HCT116 (cell line): ENCODE data around the gene BCAR1. TPM values are rescaled to one million over a fixed set of nuclear protein-coding genes. Genes with fewer than 3 reads are reported as not detected.
"Not testable (repeated sequence)": the region's sequence is repeated elsewhere in the genome, so short reads cannot be mapped to it uniquely, and the experiment has no call there.

Experiments
- ATAC-seq: fragments of 200-7000 bp; cut with Tn5 transposase; 2 replicates; pipeline ENCODE4 v1.9.1; 2020; ENCODE audit warnings: mild to moderate bottlenecking, moderate library complexity
- BruUV-seq: library from RNA; stranded (reverse); fragments of 400-500 nt; replicated peaks from 2 replicates; lab custom pipeline; 2021; lab: Mats Ljungman, UMichigan
- CTCF ChIA-PET: fragments of 300-600 bp; sonication (Branson Sonifier 250); formaldehyde crosslinking; loops from one replicate; lab custom pipeline; 2021; ENCODE audit warnings: antibody characterized with exemption; lab: Charles Lee
- POLR2A ChIA-PET: fragments of 300-600, 350-600 bp; sonication (Branson Sonifier 250); formaldehyde crosslinking; loops from one replicate; lab custom pipeline; 2021; ENCODE audit warnings: antibody characterized with exemption; lab: Charles Lee
- RAD21 ChIA-PET, 2 experiments: fragments of 300-600 bp; sonication (Branson Sonifier 250); formaldehyde crosslinking; loops; one replicate each; lab custom pipeline; 2023; ENCODE audit warnings: low total read pairs in 2 of 2; ENCODE audit not compliant: uncharacterized antibody in 2 of 2, unreplicated experiment in 2 of 2, low non-redundant PET in 1 of 2; lab: Charles Lee
- DNase-seq: peaks from one replicate; pipeline ENCODE4 v3.0.0-alpha.2; 2010; ENCODE audit warnings: low read depth, low spot score
- H2AFZ ChIP-seq: fragments of 200-600 bp; shearing (Covaris generic), sonication (generic); 2 replicates; pipeline ENCODE4 v1.6.1; 2017; ENCODE audit warnings: low read depth, mixed run types, mixed read lengths, antibody characterized with exemption, low read length; ENCODE audit not compliant: poor library complexity, severe bottlenecking
- H3K27ac ChIP-seq: 2 replicates; pipeline ENCODE4 v1.5.1; 2012; ENCODE audit warnings: low read depth, low read length
- H3K27me3 ChIP-seq: fragments of 200-600 bp; sonication (generic); 2 replicates; pipeline ENCODE4 v1.6.1; 2016; ENCODE audit warnings: mixed run types, low read length, mixed read lengths; ENCODE audit not compliant: insufficient read depth
- H3K36me3 ChIP-seq, 2 experiments: fragments of 200-500 bp in 1 of 2; fragments of 200-600 bp in 1 of 2; sonication (Bioruptor generic) in 1 of 2; sonication (generic) in 1 of 2; 2 replicates each; pipeline versions ENCODE4 v1.5.1 to v1.6.1; 2014 to 2016; ENCODE audit warnings: low read length in 2 of 2, inconsistent platforms in 1 of 2, mixed read lengths in 1 of 2, mixed run types in 1 of 2; ENCODE audit not compliant: insufficient read depth in 2 of 2, control insufficient read depth in 1 of 2
- H3K4me1 ChIP-seq, 2 experiments: fragments of 200-600 bp in 1 of 2; sonication (generic) in 1 of 2; 2 replicates each; pipeline versions ENCODE4 v1.5.1 to v1.6.1; 2012 to 2017; ENCODE audit warnings: low read length in 2 of 2, inconsistent platforms in 1 of 2, mild to moderate bottlenecking in 1 of 2, mixed read lengths in 1 of 2, mixed run types in 1 of 2, moderate library complexity in 1 of 2; ENCODE audit not compliant: insufficient read depth in 2 of 2, control insufficient read depth in 1 of 2
- H3K4me2 ChIP-seq: fragments of 200-600 bp; sonication (generic); 2 replicates; pipeline ENCODE4 v1.6.1; 2017; ENCODE audit warnings: mixed run types, low read length, mixed read lengths
- H3K4me3 ChIP-seq, 2 experiments: fragments of 200-600 bp in 1 of 2; sonication (generic) in 1 of 2; replicated peaks in 1 of 2; 2 replicates each; pipeline ENCODE4 v1.5.1; 2011 to 2016; ENCODE audit warnings: low read length in 2 of 2, control low read depth in 1 of 2, low read depth in 1 of 2, mild to moderate bottlenecking in 1 of 2, mixed read lengths in 1 of 2, mixed run types in 1 of 2
- H3K79me2 ChIP-seq: fragments of 200-600 bp; sonication (generic); 2 replicates; pipeline ENCODE4 v1.6.1; 2017; ENCODE audit warnings: mild to moderate bottlenecking, mixed run types, low read length, moderate library complexity, mixed read lengths; ENCODE audit not compliant: insufficient read depth
- H3K9ac ChIP-seq: fragments of 200-600 bp; sonication (generic); 2 replicates; pipeline ENCODE4 v1.6.1; 2016; ENCODE audit warnings: low read length, mixed read lengths
- H3K9me2 ChIP-seq: fragments of 200-600 bp; sonication (generic), shearing (Covaris generic); 2 replicates; pipeline ENCODE4 v1.6.1; 2017; ENCODE audit warnings: mixed run types, mild to moderate bottlenecking, moderate library complexity; ENCODE audit not compliant: insufficient read depth
- H3K9me3 ChIP-seq, 2 experiments: fragments of 200-500 bp in 1 of 2; fragments of 200-600 bp in 1 of 2; sonication (Bioruptor generic) in 1 of 2; sonication (generic) in 1 of 2; 2 replicates each; pipeline ENCODE4 v1.6.1; 2014 to 2017; ENCODE audit warnings: low read length in 2 of 2, mixed read lengths in 2 of 2, inconsistent platforms in 1 of 2, low read depth in 1 of 2, mild to moderate bottlenecking in 1 of 2, mixed run types in 1 of 2, moderate library complexity in 1 of 2; ENCODE audit not compliant: control insufficient read depth in 1 of 2, insufficient read depth in 1 of 2
- H4K20me1 ChIP-seq: fragments of 200-600 bp; sonication (generic), shearing (Covaris generic); 2 replicates; pipeline ENCODE4 v1.6.1; 2017; ENCODE audit warnings: mixed run types, mild to moderate bottlenecking, moderate library complexity; ENCODE audit not compliant: insufficient read depth
- CEBPB ChIP-seq: IDR thresholded peaks from 2 replicates; pipeline ENCODE4 v1.6.1; 2012; ENCODE audit warnings: low read depth
- ELF1 ChIP-seq: IDR thresholded peaks from 2 replicates; pipeline ENCODE4 v1.6.1; 2012; ENCODE audit warnings: low read depth, borderline replicate concordance
- POLR2AphosphoS5 ChIP-seq: IDR thresholded peaks from 2 replicates; pipeline ENCODE4 v1.6.1; 2011; ENCODE audit warnings: mild to moderate bottlenecking, low read depth, low read length, moderate library complexity
- RAD21 ChIP-seq: IDR thresholded peaks from 2 replicates; pipeline ENCODE4 v1.6.1; 2012; ENCODE audit warnings: low read depth, mild to moderate bottlenecking
- SIN3A ChIP-seq: IDR thresholded peaks from 2 replicates; pipeline ENCODE4 v1.6.1; 2012; ENCODE audit warnings: low read depth
- SRF ChIP-seq: IDR thresholded peaks from 2 replicates; pipeline ENCODE4 v1.6.1; 2012; ENCODE audit warnings: low read depth
- intact Hi-C: fragments of 100-400 bp; cut with micrococcal nuclease; formaldehyde crosslinking; loops from 2 replicates; pipeline ENCODE4 v1.10.0; 2022
- total RNA-seq: library from RNA; stranded (reverse); gene quantifications from one replicate; pipeline ENCODE4 v1.2.1, GENCODE V29; 2021; ENCODE audit not compliant: unreplicated experiment
- TF ChIP-seq, protein P1 (sequence below): IDR thresholded peaks from 2 replicates; pipeline ENCODE4 v1.6.1; 2012

BCAR1 gene
- total RNA-seq, 1 experiment from 2014 or later: 49.6 TPM

DNA sequence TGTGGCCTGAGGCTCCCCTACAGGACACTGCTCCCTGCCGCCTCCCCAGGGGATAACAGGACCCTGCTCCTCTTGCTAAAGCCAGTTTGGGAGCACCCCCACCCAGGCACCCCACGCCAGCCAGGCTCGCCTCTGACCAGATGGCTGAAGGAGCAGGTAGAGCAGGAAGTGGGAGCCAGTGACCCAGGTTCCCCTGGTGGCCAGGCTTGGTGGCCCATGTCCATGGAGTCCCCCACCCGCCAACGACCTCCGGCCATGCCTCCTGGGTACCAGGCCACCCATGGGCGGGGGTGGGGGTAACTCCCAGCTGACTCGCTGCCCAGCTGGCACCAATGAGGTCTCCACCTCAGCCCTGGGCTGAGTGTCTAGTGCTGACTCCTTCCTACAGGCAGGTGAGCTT is 10.0 kb downstream of the BCAR1 start:
- intact Hi-C loops: no loop called here
- no peaks in the 10 kb centered on the region for H4K20me1 ChIP-seq
- CTCF ChIA-PET: no interaction called here
- H3K36me3 ChIP-seq: peaks cover 6 to 18% of the 10 kb centered on the region in 2 experiments; a peak in 2 of 4 replicates
- no TSS peak for BruUV-seq
- H3K79me2 ChIP-seq: peaks cover 75% of the 10 kb centered on the region
- TF ChIP-seq POLR2AphosphoS5: no peak
- TF ChIP-seq SIN3A: no peak
- no peak for TF ChIP-seq SRF
- TF ChIP-seq CEBPB: no peak
- no peak for TF ChIP-seq ELF1
- TF ChIP-seq RAD21: no peak
- TF ChIP-seq, protein P1, sequence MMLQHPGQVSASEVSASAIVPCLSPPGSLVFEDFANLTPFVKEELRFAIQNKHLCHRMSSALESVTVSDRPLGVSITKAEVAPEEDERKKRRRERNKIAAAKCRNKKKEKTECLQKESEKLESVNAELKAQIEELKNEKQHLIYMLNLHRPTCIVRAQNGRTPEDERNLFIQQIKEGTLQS: no peak
- no peak overlapping the region for H3K9ac ChIP-seq
- H3K9me2 ChIP-seq: no peaks in the 10 kb centered on the region
- no peak overlapping the region for H3K4me2 ChIP-seq
- no peak overlapping the region for H2AFZ ChIP-seq
- POLR2A ChIA-PET: no interaction called here
- no peak overlapping the region for H3K4me3 ChIP-seq
- ATAC-seq (no peak), DNase-seq (no peak)
- RAD21 ChIA-PET: no interaction called here
- no peaks in the 10 kb centered on the region for H3K9me3 ChIP-seq
- peaks cover 49 to 53% of the 10 kb centered on the region in 2 experiments for H3K4me1 ChIP-seq
- H3K27me3 ChIP-seq: no peaks in the 10 kb centered on the region
- H3K27ac ChIP-seq: no peak overlapping the region

GRCh38 chr16:75240633-75241032 is 10.8 kb downstream of the BCAR1 start:
- H3K9ac ChIP-seq, RAD21 ChIA-PET, intact Hi-C loops, POLR2A ChIA-PET, H3K4me2 ChIP-seq, DNase-seq, CTCF ChIA-PET, H3K9me3 ChIP-seq, H4K20me1 ChIP-seq, BruUV-seq, H3K27ac ChIP-seq, ATAC-seq, H3K4me3 ChIP-seq, H3K27me3 ChIP-seq, H2AFZ ChIP-seq, H3K9me2 ChIP-seq: not testable (repeated sequence)
- Histone ChIP-seq H3K79me2 (peaks cover 68% of the 10 kb centered on the region), H3K4me1 (peaks cover 41 to 45% of the 10 kb centered on the region in 2 experiments), H3K36me3 (peaks cover 6 to 23% of the 10 kb centered on the region in 2 experiments; a peak in 2 of 4 replicates)
